Measurements from ENCODE around the gene DACT2.

DNA sequence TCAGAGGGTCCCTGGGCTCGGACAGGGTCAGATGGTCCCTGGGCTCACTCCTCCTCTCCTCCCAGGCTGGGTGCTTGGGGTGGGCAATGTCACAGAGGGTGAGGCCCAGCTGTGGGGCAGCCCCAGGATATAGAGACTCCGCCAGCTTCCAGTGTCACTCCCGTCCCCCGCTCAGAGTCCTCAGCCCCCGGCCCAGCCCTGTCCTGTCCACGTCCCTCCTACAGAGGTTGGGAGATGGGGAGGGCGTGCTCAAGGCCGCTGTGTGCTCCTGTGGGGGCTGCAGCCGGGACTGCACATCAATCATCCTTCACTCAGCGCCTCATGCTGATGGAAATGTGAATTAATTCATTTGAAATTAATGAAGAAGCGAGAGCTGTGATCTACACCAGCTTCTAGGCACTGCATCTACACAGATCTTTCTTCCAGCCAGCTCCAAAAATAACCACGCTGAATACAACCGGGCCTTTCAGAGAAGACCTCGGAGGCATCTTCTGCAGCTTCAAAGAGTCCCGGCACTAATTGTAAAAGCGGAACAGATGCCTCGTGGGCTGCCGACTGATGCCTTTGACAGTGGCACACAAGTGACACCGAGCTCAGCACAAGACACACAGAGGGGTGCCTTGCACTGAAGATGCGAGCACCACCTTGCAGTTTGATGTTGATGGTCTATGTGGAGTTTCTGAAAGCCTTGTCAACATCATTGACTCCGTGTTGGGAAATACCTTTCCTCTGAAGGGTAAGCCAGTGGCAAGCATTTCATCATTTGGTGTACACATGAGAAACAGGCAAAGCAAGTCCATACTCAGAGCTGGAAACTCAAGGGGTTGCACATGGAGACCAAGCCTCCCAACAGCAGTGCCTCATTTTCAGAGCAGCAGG is 39.3 kb downstream of the DACT2 start:
- no peak for TF ChIP-seq POLR2A (IDR thresholded peaks at IDR 0.05)
- no peak for TF ChIP-seq CTCF (IDR thresholded peaks at IDR 0.05 in 4 of 5, conservative IDR thresholded peaks at IDR 0.05 in 1 of 5)

All from gastrocnemius medialis (tissue), 4 donors.